C4-2B (cell line): Measurements from ENCODE around the gene SH3BP5.

ENCODE experiments used
- H3K27ac ChIP-seq: fragments of 450-650 bp; 2 replicates; pipeline ENCODE4 v1.5.1; 2017
- ZFX ChIP-seq: fragments of 450-650 bp; IDR thresholded peaks from 2 replicates; pipeline ENCODE4 v1.6.1; 2017
- TF ChIP-seq, protein P1 (sequence below): fragments of 450-650 bp; conservative IDR thresholded peaks from 2 replicates; pipeline ENCODE4 v1.5.1; 2017; ENCODE audit warnings: mild to moderate bottlenecking

The SH3BP5 gene

GRCh38 chr3:15229262-15229661, 103.1 kb downstream of the SH3BP5 start:
- no peak for TF ChIP-seq ZFX
- TF ChIP-seq, protein P1, sequence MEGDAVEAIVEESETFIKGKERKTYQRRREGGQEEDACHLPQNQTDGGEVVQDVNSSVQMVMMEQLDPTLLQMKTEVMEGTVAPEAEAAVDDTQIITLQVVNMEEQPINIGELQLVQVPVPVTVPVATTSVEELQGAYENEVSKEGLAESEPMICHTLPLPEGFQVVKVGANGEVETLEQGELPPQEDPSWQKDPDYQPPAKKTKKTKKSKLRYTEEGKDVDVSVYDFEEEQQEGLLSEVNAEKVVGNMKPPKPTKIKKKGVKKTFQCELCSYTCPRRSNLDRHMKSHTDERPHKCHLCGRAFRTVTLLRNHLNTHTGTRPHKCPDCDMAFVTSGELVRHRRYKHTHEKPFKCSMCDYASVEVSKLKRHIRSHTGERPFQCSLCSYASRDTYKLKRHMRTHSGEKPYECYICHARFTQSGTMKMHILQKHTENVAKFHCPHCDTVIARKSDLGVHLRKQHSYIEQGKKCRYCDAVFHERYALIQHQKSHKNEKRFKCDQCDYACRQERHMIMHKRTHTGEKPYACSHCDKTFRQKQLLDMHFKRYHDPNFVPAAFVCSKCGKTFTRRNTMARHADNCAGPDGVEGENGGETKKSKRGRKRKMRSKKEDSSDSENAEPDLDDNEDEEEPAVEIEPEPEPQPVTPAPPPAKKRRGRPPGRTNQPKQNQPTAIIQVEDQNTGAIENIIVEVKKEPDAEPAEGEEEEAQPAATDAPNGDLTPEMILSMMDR, result no peak

DNA sequence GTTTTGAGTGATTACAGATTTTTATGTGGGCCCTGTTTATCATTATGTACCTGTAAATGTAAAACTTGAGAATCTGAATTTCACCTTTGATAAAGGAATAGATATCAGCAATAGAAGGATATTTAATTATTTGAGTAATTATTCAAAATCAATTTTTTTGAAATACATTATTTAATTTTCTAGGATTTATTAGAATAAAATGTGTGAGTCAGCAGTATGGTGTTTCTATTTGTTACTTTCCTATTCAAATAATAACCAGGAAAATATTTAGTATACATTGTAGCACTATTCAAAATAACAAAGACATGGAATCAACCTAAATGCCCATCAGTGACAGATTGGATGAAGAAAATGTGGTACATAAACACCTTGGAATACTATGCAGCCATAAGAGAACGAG, 104.2 kb downstream of the SH3BP5 start:
- no peak overlapping the region for H3K27ac ChIP-seq
- TF ChIP-seq, protein P1, result no peak
- TF ChIP-seq ZFX, result no peak

More at GRCh38 chr3:15229262-15229661, 103.1 kb downstream of the SH3BP5 start:
- H3K27ac ChIP-seq, result no peak overlapping the region

GRCh38 chr3:15223685-15224572, 108.5 kb downstream of the SH3BP5 start:
- no peak overlapping the region for H3K27ac ChIP-seq
- TF ChIP-seq ZFX, result no peak
- TF ChIP-seq, protein P1, result no peak

DNA sequence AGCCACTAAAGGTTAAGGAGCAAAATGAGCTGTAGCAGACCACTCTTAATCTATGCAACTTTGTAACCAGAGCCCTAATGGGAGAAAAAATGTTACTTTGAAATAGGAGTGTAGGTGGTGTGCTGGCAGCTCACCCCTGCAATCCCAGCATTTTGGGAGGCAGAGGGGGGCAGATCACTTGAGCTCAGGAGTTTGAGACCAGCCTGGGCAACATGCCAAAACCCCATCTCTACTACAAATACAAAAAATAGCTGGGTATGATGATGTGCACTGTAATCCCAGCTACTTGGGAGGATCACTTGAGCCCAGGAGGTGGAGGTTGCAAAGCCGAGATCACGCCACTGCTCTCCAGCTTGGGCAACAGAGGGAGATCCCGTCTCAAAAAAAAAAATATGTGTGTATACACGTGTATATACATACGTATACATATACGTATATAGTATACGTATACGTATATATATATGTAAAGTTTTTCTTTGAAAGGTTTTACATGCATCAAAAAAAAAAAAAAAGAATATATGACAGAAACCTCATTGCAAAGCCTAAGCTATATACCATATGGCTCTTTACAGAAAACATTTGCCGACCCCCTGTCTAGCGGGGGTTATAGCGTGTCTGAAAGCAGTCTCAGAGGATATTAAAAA, 110.7 kb downstream of the SH3BP5 start:
- TF ChIP-seq, protein P1, result no peak
- no peak for TF ChIP-seq ZFX
- H3K27ac ChIP-seq, result no peak overlapping the region

- TF ChIP-seq, protein P1, result no peak
- TF ChIP-seq ZFX, result no peak
- H3K27ac ChIP-seq, result no peak overlapping the region
These were observed 111.7 kb downstream of the SH3BP5 start for GRCh38 chr3:15220661-15221060.

DNA sequence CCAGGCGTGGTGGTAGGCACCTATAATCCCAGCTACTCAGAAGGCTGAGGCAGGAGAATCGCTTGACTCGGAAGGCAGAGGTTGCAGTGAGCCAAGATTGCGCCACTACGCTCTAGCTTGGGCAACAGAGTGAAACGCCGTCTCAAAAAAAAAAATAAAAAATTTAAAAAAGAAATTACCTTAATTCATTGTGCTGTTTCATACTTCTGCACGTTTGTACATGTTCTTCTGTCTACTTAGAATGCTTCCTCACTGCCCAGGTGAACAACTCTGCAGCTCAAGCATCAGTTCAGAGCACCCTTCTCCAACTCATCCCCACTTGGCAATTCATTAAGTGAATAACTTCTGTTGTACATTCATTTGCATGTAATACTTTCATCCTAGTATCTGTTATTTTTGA, 112.3 kb downstream of the SH3BP5 start:
- TF ChIP-seq ZFX, result no peak
- TF ChIP-seq, protein P1, result no peak
- H3K27ac ChIP-seq, result no peak overlapping the region

- no peak overlapping the region for H3K27ac ChIP-seq
- TF ChIP-seq ZFX, result no peak
- TF ChIP-seq, protein P1, result no peak
These were observed 113.7 kb downstream of the SH3BP5 start for GRCh38 chr3:15218689-15219088.
